Spleen (tissue), 11 donors: ENCODE results near the gene DDX59. TPM values are rescaled to one million over a fixed set of nuclear protein-coding genes. Genes with fewer than 3 reads are reported as not detected.
"Not testable (repeated sequence)": the region's sequence is repeated elsewhere in the genome, so short reads cannot be mapped to it uniquely, and the experiment has no call there.

Source experiments
- DNase-seq: peaks from one replicate; pipeline ENCODE4 v3.0.0-alpha.2; 2020
- H3K27ac ChIP-seq, 8 donors: fragments of 200-600 bp; sonication (generic) in 7 of 8; 1 replicate in 4 of 8; 2 replicates in 4 of 8; pipeline versions ENCODE4 v1.5.0 to v1.8.0; 2016 to 2021; ENCODE audit warnings: inconsistent platforms in 4 of 8, mild to moderate bottlenecking in 4 of 8, moderate library complexity in 1 of 8
- H3K27me3 ChIP-seq, 7 donors: fragments of 200-600 bp; sonication (generic) in 6 of 7; replicated peaks in 1 of 7; 1 replicate in 4 of 7; 2 replicates in 3 of 7; pipeline versions ENCODE4 v1.5.0 to v1.8.0; 2016 to 2021; ENCODE audit warnings: inconsistent platforms in 3 of 7, mild to moderate bottlenecking in 1 of 7
- H3K36me3 ChIP-seq, 6 donors: fragments of 200-600 bp; sonication (generic) in 5 of 6; 1 replicate in 4 of 6; 2 replicates in 2 of 6; pipeline versions ENCODE4 v1.5.0 to v1.8.0; 2016 to 2021; ENCODE audit warnings: inconsistent platforms in 2 of 6
- H3K4me1 ChIP-seq, 6 donors: fragments of 200-600 bp; sonication (generic) in 5 of 6; 1 replicate in 3 of 6; 2 replicates in 3 of 6; pipeline versions ENCODE4 v1.5.0 to v1.8.0; 2016 to 2021; ENCODE audit warnings: inconsistent platforms in 3 of 6
- H3K4me3 ChIP-seq, 8 donors: fragments of 200-600 bp; sonication (generic) in 7 of 8; 1 replicate in 4 of 8; 2 replicates in 4 of 8; pipeline versions ENCODE4 v1.5.0 to v1.8.0; 2016 to 2021; ENCODE audit warnings: inconsistent platforms in 4 of 8, mild to moderate bottlenecking in 4 of 8, moderate library complexity in 2 of 8
- H3K9me3 ChIP-seq, 8 donors: fragments of 200-600 bp; sonication (generic) in 7 of 8; 1 replicate in 4 of 8; 2 replicates in 4 of 8; pipeline versions ENCODE4 v1.5.0 to v1.8.0; 2016 to 2021; ENCODE audit warnings: inconsistent platforms in 4 of 8
- POLR2A ChIP-seq, 3 donors: fragments of 450-650 bp; IDR thresholded peaks; one replicate each; pipeline ENCODE4 v1.5.1; 2017; ENCODE audit warnings: antibody characterized with exemption in 3 of 3, mild to moderate bottlenecking in 1 of 3
- POLR2AphosphoS5 ChIP-seq, 3 donors: sonication (generic); formaldehyde crosslinking; IDR thresholded peaks; one replicate each; pipeline ENCODE4 v1.5.1; 2017; ENCODE audit warnings: antibody characterized with exemption in 3 of 3
- WGBS, 5 donors: extraction: QIAGEN DNeasy Blood & Tissue Kit in 3 of 5; methylation state at CpG; one replicate each; pipeline versions ENCODE4 v1.1.5 to v1.1.7; 2013 to 2018; 5-methylcytosine and 5-hydroxymethylcytosine counted together
- intact Hi-C: fragments of 100-400 bp; cut with DNase I; formaldehyde crosslinking; loops from one replicate; pipeline ENCODE4 v1.15.0; 2023; ENCODE audit warnings: low total_unique reads
- polyA plus RNA-seq, 3 donors: library from polyadenylated mRNA; stranded (reverse); fragments of 200-250 nt; gene quantifications; one replicate each; pipeline ENCODE4 v1.2.1, GENCODE V29; 2013
- total RNA-seq, 7 donors: library from RNA; depleted of rRNA in 3 of 7; stranded (reverse); fragments of >200 nt in 3 of 7; fragmentation: NEBNext Ultra II Directional in 4 of 7; extraction: Animal tissue kit (Norgen Biotek cat#: 25700) in 4 of 7; gene quantifications; one replicate each; pipeline versions ENCODE4 v1.1.0 to v1.2.1, GENCODE V29; 2016 to 2021
- TF ChIP-seq, protein P1 (sequence below), 11 experiments: fragments of 200-600 bp in 7 of 11; fragments of 450-650 bp in 4 of 11; sonication (generic) in 4 of 11; IDR thresholded peaks in 8 of 11; conservative IDR thresholded peaks in 3 of 11; 1 replicate in 7 of 11; 2 replicates in 4 of 11; pipeline versions ENCODE4 v1.4.0 to v1.8.0; 2016 to 2021; ENCODE audit warnings: antibody characterized with exemption in 11 of 11, inconsistent platforms in 4 of 11, mild to moderate bottlenecking in 1 of 11
- donor health status: healthy with polysubstance abuse.
- donor health status: DM: no; HTN: no; CAD: no; lungs with moderate emphysema.
- donor health status: DM: no; HTN: no; CAD: no.
- donor health status: Bipolar disorder and iron deficiency.
- donor health status: healthy.
- donor health status: DM: no; HTN: no; CAD: no.
- donor health status: DM: yes; HTN: yes; CAD: no.

The DDX59 gene
- total and polyA plus RNA-seq, 10 donors: 21.4 to 40.2 (median 31.6) TPM

DNA sequence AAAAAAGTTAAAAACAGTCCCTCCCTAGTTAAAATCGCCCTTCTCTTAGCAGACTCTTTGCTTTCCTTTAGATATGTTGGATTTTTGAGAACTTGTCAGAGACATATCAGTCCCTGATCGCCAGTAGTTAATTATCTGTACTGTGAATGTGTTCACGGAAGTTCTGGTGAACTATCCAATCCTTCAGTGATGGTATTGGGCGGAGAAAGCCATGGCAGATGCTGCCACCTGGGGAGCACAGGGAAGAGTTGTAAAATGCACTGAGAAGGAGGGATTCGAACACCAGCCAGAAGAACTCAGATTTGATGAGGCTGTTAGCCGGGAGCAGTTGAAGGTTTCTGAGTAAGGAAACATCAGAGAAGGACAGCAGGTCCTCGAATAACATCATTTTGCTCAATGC, 31.6 kb downstream of the DDX59 start:
- Histone ChIP-seq H3K4me3 (no peak overlapping the region), H3K4me1 (peaks cover 0 to 27% (median 3%) of the 10 kb centered on the region in 6 donors), H3K27me3 (no peaks in the 10 kb centered on the region), H3K36me3 (peaks cover 0 to 5% (median 1%) of the 10 kb centered on the region in 6 donors), H3K9me3 (no peaks in the 10 kb centered on the region), H3K27ac (no peak overlapping the region)
- intact Hi-C loops: no loop called here
- DNase-seq: no peak
- TF ChIP-seq POLR2A (IDR thresholded peaks at IDR 0.05) (no peak), POLR2AphosphoS5 (IDR thresholded peaks at IDR 0.05) (no peak)
- TF ChIP-seq, protein P1, sequence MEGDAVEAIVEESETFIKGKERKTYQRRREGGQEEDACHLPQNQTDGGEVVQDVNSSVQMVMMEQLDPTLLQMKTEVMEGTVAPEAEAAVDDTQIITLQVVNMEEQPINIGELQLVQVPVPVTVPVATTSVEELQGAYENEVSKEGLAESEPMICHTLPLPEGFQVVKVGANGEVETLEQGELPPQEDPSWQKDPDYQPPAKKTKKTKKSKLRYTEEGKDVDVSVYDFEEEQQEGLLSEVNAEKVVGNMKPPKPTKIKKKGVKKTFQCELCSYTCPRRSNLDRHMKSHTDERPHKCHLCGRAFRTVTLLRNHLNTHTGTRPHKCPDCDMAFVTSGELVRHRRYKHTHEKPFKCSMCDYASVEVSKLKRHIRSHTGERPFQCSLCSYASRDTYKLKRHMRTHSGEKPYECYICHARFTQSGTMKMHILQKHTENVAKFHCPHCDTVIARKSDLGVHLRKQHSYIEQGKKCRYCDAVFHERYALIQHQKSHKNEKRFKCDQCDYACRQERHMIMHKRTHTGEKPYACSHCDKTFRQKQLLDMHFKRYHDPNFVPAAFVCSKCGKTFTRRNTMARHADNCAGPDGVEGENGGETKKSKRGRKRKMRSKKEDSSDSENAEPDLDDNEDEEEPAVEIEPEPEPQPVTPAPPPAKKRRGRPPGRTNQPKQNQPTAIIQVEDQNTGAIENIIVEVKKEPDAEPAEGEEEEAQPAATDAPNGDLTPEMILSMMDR (IDR thresholded peaks at IDR 0.05 in 8 of 11, conservative IDR thresholded peaks at IDR 0.05 in 3 of 11): no peak
- WGBS, 5 donors: 81 to 93% (median 90%) methylated on average over 7 of the region's 7 CpGs

DNA sequence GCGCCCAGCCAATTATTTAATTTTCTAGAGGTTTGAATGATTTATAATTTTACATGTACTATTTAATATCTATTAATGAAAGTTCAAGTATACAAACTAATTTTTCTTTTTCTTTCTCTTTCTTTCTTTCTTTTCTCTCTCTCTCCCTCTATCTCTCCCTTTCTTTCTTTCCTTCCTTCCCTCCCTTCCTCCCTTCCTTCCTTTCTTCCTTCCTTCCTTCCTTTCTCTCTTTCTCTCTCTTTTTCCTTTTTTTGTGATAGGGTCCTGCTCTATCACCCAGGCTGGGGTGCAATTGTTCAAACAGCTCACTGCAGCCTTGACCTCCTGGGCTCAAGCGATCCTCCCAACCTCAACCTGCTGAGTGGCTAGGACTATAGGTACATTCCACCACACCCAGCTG, 33.0 kb downstream of the DDX59 start:
- Histone ChIP-seq H3K4me3 (no peak overlapping the region), H3K27me3 (no peaks in the 10 kb centered on the region), H3K36me3 (peaks cover 0 to 5% (median 0%) of the 10 kb centered on the region in 6 donors), H3K9me3 (no peaks in the 10 kb centered on the region), H3K4me1 (peaks cover 0 to 13% (median 3%) of the 10 kb centered on the region in 6 donors), H3K27ac (no peak overlapping the region)
- intact Hi-C loops: no loop called here
- TF ChIP-seq, protein P1 (IDR thresholded peaks at IDR 0.05 in 8 of 11, conservative IDR thresholded peaks at IDR 0.05 in 3 of 11): no peak
- no peak for TF ChIP-seq POLR2A (IDR thresholded peaks at IDR 0.05)
- TF ChIP-seq POLR2AphosphoS5 (IDR thresholded peaks at IDR 0.05): no peak
- 88 to 95% (median 90%) methylated on average over 2 of the region's 2 CpGs for WGBS, 5 donors
- no peak for DNase-seq

DNA sequence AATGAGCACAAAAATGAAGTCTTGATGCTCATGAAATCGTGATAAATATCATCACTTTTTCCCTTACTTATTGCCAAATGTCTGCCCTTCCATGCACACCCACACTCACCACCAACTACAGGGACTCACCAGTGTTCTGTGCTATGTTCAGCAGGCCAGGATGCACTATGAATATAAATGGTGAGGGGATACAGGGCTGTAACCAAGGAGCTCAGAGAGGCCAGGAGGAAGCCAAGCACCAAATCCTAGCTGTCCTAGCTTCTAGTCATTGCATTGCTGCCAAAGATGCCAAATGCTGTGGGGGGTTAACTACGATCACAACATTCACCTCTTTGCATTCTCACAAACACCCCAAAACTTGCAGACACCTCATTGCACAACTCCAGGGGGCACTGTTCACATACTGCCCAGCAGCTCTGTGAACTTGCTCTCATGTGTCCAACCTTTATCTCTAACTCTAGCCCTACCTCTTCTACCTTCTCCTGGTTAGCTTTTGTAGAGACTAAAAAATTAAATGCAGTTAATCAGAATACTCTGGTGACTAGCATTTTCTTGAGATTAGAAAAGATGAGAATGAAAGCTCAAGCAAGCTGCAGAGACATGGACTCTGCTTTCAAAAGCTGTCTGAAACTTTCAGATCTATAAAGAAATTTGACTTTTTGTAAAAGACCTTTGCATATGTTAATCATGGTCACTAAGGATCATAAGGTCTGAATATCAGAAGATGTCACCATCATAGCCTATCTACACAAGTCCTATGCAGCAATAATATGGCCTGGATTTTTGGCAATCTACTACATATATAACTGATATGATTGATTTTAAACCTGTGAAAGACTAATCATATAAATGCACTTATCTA, 35.2 kb downstream of the DDX59 start:
- intact Hi-C loops: no loop called here
- Histone ChIP-seq H3K27me3 (no peaks in the 10 kb centered on the region), H3K4me1 (no peaks in the 10 kb centered on the region), H3K4me3 (no peak overlapping the region), H3K27ac (no peak overlapping the region), H3K9me3 (no peaks in the 10 kb centered on the region), H3K36me3 (no peaks in the 10 kb centered on the region)
- 44 to 85% (median 46%) methylated on average over 1 to 2 of the region's 2 CpGs for WGBS, 5 donors
- TF ChIP-seq POLR2A (IDR thresholded peaks at IDR 0.05) (no peak), POLR2AphosphoS5 (IDR thresholded peaks at IDR 0.05) (no peak)
- TF ChIP-seq, protein P1 (IDR thresholded peaks at IDR 0.05 in 8 of 11, conservative IDR thresholded peaks at IDR 0.05 in 3 of 11): no peak
- no peak for DNase-seq

DNA sequence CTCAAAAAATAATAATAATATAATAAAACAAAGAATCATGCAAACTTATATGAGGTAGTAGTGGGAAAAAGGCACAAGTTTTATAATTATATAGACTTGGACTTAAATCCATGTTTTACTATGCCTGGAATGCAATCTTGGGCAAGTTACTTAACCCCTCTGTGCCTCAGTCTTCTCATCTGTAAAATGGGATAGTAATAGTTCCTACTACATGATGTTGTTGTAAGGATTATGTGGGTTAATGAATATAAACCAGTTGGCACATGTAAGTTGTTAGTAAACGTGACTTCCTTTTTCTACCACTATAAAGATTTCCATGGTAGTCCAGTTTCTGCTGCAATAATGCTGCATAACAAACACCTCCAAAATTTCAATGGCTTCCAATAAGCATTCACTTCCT, 38.3 kb downstream of the DDX59 start:
- intact Hi-C loops: no loop called here
- Histone ChIP-seq H3K27ac (no peak overlapping the region), H3K36me3 (no peaks in the 10 kb centered on the region), H3K9me3 (no peaks in the 10 kb centered on the region), H3K4me3 (no peak overlapping the region), H3K27me3 (no peaks in the 10 kb centered on the region), H3K4me1 (peaks cover 4 to 27% (median 18%) of the 10 kb centered on the region in 6 donors)
- 81 to 92% (median 83%) methylated on average over 1 of the region's 1 CpG for WGBS, 5 donors
- no peak for TF ChIP-seq POLR2A (IDR thresholded peaks at IDR 0.05)
- TF ChIP-seq POLR2AphosphoS5 (IDR thresholded peaks at IDR 0.05): no peak
- TF ChIP-seq, protein P1 (IDR thresholded peaks at IDR 0.05 in 8 of 11, conservative IDR thresholded peaks at IDR 0.05 in 3 of 11): no peak
- no peak for DNase-seq

DNA sequence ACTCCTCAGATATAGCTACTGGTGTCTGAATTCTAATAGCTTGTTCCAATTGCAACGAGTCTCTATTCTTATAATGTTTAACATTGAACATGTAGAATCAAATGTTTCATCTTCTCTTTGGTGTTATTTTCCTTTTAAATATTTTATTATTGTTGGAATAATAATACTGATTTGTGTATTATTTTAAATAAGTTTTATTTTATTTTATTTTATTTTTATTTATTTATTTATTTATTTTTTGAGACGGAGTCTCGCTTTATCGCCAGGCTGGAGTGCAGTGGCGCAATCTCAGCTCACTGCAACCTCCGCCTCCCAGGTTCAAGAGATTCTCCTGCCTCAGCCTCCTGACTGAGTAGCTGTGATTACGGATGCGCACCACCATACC, 39.2 kb downstream of the DDX59 start:
- H3K27ac ChIP-seq, H3K4me3 ChIP-seq, H3K9me3 ChIP-seq, intact Hi-C loops, H3K36me3 ChIP-seq, DNase-seq, H3K27me3 ChIP-seq: not testable (repeated sequence)
- 84 to 98% (median 96%) methylated on average over 8 of the region's 8 CpGs for WGBS, 5 donors
- H3K4me1 ChIP-seq: peaks cover 4 to 29% (median 18%) of the 10 kb centered on the region in 6 donors
